Measurements from ENCODE around the gene ANXA1. TPM values are rescaled to one million over a fixed set of nuclear protein-coding genes. Genes with fewer than 3 reads are reported as not detected.

The ANXA1 gene
- total RNA-seq, 1 donor from 2014 or later, result 237 TPM

GRCh38 chr9:73137914-73138313 lies 13.8 kb upstream of the ANXA1 start:
- no peak overlapping the region for H3K27ac Mint-ChIP-seq (ENCODE audit: unreplicated experiment)
- no peaks in the 10 kb centered on the region for H3K9me3 Mint-ChIP-seq (ENCODE audit: unreplicated experiment)
- no peak overlapping the region for H3K4me3 Mint-ChIP-seq (ENCODE audit: unreplicated experiment)
- H3K36me3 Mint-ChIP-seq (ENCODE audit: unreplicated experiment), result no peaks in the 10 kb centered on the region
- no peaks in the 10 kb centered on the region for H3K27me3 Mint-ChIP-seq (ENCODE audit: unreplicated experiment)
- no peak for TF ChIP-seq CTCF (IDR thresholded peaks at IDR 0.05)
- H3K4me1 Mint-ChIP-seq (ENCODE audit: unreplicated experiment), result peaks cover 6% of the 10 kb centered on the region
- DNase-seq (ENCODE audit: extremely low spot score, unreplicated experiment), result no peak

DNA sequence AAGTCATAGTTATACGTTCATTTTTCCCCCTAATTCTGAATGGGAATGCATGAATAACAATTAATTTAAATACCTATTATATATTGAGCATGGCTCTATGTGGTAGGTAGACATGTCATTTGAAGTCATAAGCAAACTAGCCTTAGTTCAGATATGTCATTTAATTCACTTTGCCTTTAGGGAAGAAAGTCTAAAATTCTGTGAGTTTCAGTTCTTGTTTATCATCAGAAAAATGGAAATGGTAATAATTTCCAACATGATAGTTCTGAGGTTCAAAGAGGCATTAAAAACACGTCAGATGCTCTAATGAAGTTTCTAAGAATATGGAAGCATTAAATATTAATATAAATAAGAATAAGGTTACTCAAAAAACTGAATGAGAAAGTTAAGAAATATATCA lies 13.1 kb upstream of the ANXA1 start:
- Mint-ChIP-seq H3K4me3 (ENCODE audit: unreplicated experiment) (no peak overlapping the region), H3K4me1 (ENCODE audit: unreplicated experiment) (peaks cover 10% of the 10 kb centered on the region), H3K9me3 (ENCODE audit: unreplicated experiment) (no peaks in the 10 kb centered on the region), H3K36me3 (ENCODE audit: unreplicated experiment) (no peaks in the 10 kb centered on the region), H3K27ac (ENCODE audit: unreplicated experiment) (no peak overlapping the region), H3K27me3 (ENCODE audit: unreplicated experiment) (no peaks in the 10 kb centered on the region)
- no peak for DNase-seq (ENCODE audit: extremely low spot score, unreplicated experiment)
- TF ChIP-seq CTCF (IDR thresholded peaks at IDR 0.05), result no peak

DNA sequence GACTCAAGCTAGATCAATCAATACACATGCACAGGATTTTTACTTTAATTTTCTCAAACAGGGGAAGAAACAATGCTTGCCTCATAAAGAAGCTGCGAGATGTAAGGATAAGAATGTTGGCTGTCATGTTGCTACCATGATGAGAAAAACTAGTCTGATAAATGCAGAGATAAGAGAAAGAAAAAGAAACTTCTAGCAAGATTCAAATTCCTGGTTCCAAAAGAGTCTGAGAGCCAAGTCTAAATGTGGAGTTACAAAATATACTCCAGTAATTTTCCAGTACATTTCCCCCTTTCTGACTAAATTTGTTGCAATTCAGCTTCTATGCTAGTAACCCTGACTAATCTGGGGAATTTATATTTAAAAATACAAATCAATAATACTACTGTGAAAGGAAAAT lies 10.4 kb upstream of the ANXA1 start:
- Mint-ChIP-seq H3K4me1 (ENCODE audit: unreplicated experiment) (peaks cover 28% of the 10 kb centered on the region), H3K4me3 (ENCODE audit: unreplicated experiment) (no peak overlapping the region), H3K36me3 (ENCODE audit: unreplicated experiment) (no peaks in the 10 kb centered on the region), H3K27me3 (ENCODE audit: unreplicated experiment) (no peaks in the 10 kb centered on the region), H3K9me3 (ENCODE audit: unreplicated experiment) (no peaks in the 10 kb centered on the region), H3K27ac (ENCODE audit: unreplicated experiment) (no peak overlapping the region)
- no peak for TF ChIP-seq CTCF (IDR thresholded peaks at IDR 0.05)
- DNase-seq (ENCODE audit: extremely low spot score, unreplicated experiment), result no peak

DNA sequence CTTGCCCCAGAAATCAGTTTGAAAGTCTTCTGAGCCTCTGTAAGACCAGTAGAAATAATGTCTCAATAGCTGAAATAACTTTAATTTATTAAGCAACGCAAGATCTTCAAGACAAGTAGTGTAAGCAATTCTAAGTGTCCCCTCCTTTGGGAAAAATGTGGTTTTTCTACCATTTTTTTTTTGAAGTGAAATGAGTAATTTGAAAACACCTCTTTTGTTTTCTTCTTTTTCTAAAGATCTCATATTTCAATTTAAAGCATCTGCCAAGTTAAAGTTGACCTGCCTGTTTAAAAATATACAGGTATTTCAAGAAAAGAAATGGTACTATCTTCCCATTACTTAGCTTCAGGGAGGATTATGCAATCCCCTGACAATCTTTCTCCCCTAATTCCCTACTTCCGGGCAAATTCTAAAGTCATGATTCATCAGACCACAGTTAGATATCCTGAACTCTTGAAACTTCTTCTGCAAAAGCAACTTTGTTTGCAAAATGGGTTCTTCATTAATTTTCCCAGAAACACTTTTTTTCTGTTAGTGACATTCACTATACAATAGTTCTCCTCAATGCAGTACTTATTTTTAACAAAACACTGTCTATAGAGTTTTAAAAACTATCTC lies 7.8 kb upstream of the ANXA1 start:
- no peak overlapping the region for H3K4me3 Mint-ChIP-seq (ENCODE audit: unreplicated experiment)
- no peak for DNase-seq (ENCODE audit: extremely low spot score, unreplicated experiment)
- H3K4me1 Mint-ChIP-seq (ENCODE audit: unreplicated experiment), result peaks cover 38% of the 10 kb centered on the region
- no peaks in the 10 kb centered on the region for H3K27me3 Mint-ChIP-seq (ENCODE audit: unreplicated experiment)
- H3K27ac Mint-ChIP-seq (ENCODE audit: unreplicated experiment), result peak overlapping the region; percentile 90
- no peaks in the 10 kb centered on the region for H3K36me3 Mint-ChIP-seq (ENCODE audit: unreplicated experiment)
- H3K9me3 Mint-ChIP-seq (ENCODE audit: unreplicated experiment), result no peaks in the 10 kb centered on the region
- no peak for TF ChIP-seq CTCF (IDR thresholded peaks at IDR 0.05)

DNA sequence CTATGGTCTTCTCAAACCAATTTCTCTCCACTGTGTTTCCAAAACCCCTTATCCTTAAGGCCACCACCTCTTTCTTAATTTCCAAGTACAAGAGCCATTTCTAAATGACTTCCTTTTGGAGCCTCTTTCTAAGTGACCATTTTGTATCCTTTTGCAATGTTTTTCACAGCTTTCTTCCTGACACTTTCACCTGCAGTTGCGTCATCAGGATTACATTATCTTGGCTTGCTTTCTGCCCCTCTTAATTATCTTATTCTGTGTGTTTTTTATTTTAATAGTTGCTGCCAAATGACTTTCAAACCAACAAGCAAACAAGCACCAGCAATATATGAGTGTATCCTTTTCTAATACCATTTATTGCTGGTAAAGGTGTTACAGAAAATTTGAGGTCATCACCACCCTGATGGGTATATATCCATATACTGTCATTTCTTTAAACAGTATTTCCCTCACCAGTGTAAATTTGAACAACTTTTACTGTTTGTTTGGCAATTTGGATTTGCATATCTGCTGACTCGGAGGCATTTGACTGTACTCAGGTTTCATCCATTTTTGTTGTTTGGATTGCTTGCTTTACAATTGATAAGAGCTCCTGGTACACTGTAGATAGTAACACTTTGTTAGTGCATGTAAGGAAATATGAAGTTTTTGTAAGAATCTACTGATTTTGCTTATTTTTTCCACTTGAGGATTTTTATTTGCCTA lies 5.4 kb upstream of the ANXA1 start:
- Mint-ChIP-seq H3K27me3 (ENCODE audit: unreplicated experiment) (no peaks in the 10 kb centered on the region), H3K4me3 (ENCODE audit: unreplicated experiment) (no peak overlapping the region)

More for the DNA sequence above, 5.4 kb upstream of the ANXA1 start:
- H3K9me3 Mint-ChIP-seq (ENCODE audit: unreplicated experiment), result no peaks in the 10 kb centered on the region
- no peak for DNase-seq (ENCODE audit: extremely low spot score, unreplicated experiment)
- H3K36me3 Mint-ChIP-seq (ENCODE audit: unreplicated experiment), result no peaks in the 10 kb centered on the region
- no peak overlapping the region for H3K27ac Mint-ChIP-seq (ENCODE audit: unreplicated experiment)
- H3K4me1 Mint-ChIP-seq (ENCODE audit: unreplicated experiment), result peaks cover 60% of the 10 kb centered on the region
- TF ChIP-seq CTCF (IDR thresholded peaks at IDR 0.05), result no peak

All from osteocyte (in vitro differentiated cells).